Neural cell (in vitro differentiated cells): ENCODE measurements around the gene TXNDC16. TPM values are rescaled to one million over a fixed set of nuclear protein-coding genes. Genes with fewer than 3 reads are reported as not detected.

Experiments
- H2AFZ ChIP-seq: fragments of 200-600, 300-800 bp; sonication (generic), shearing (Covaris generic); 2 replicates; pipeline ENCODE4 v1.6.0; 2014; ENCODE audit warnings: low read depth, mild to moderate bottlenecking, antibody characterized with exemption, low read length, moderate library complexity
- H3F3A ChIP-seq: fragments of 200-600 bp; shearing (Covaris generic); 2 replicates; pipeline ENCODE4 v1.6.1; 2016; ENCODE audit warnings: mild to moderate bottlenecking, moderate library complexity, mixed read lengths, antibody characterized with exemption, low read length; ENCODE audit not compliant: insufficient read depth, poor library complexity, severe bottlenecking
- H3K27ac ChIP-seq: fragments of 200-600, 300-800 bp; sonication (generic), shearing (Covaris generic); 2 replicates; pipeline ENCODE4 v1.5.1; 2014; ENCODE audit warnings: mild to moderate bottlenecking, low read length, moderate library complexity
- H3K27me3 ChIP-seq: fragments of 300-800, 200-600 bp; sonication (generic), shearing (Covaris generic); 2 replicates; pipeline ENCODE4 v1.6.0; 2014; ENCODE audit warnings: mild to moderate bottlenecking, low read depth, low read length, moderate library complexity; ENCODE audit not compliant: insufficient read depth
- H3K36me3 ChIP-seq: fragments of 300-800, 200-600 bp; sonication (generic), shearing (Covaris generic); 2 replicates; pipeline ENCODE4 v1.5.1; 2014; ENCODE audit warnings: mild to moderate bottlenecking, antibody characterized with exemption, low read length, moderate library complexity; ENCODE audit not compliant: insufficient read depth
- H3K4me2 ChIP-seq: fragments of 300-800, 200-600 bp; sonication (generic), shearing (Covaris generic); 2 replicates; pipeline ENCODE4 v1.6.0; 2014; ENCODE audit warnings: mild to moderate bottlenecking, low read length
- H3K4me3 ChIP-seq: fragments of 300-800, 200-600 bp; sonication (generic), shearing (Covaris generic); 2 replicates; pipeline ENCODE4 v1.5.1; 2014; ENCODE audit warnings: mild to moderate bottlenecking, low read length, moderate library complexity
- H3K79me2 ChIP-seq: fragments of 200-600 bp; shearing (Covaris generic); replicated peaks from 2 replicates; pipeline ENCODE4 v1.6.0; 2014; ENCODE audit warnings: mild to moderate bottlenecking, low read length, moderate library complexity; ENCODE audit not compliant: insufficient read depth
- H3K9ac ChIP-seq: fragments of 300-800, 200-600 bp; sonication (generic), shearing (Covaris generic); 2 replicates; pipeline ENCODE4 v1.6.1; 2016; ENCODE audit warnings: mild to moderate bottlenecking, low read length, mixed read lengths
- H3K9me2 ChIP-seq: fragments of 200-600 bp; shearing (Covaris generic); 2 replicates; pipeline ENCODE4 v1.6.1; 2016; ENCODE audit warnings: mild to moderate bottlenecking, low read length, mixed read lengths; ENCODE audit not compliant: insufficient read depth
- H3K9me3 ChIP-seq: fragments of 200-600, 300-800 bp; sonication (generic), shearing (Covaris generic); 2 replicates; pipeline ENCODE4 v1.6.1; 2016; ENCODE audit warnings: mild to moderate bottlenecking, mixed run types, low read length, moderate library complexity, mixed read lengths
- H4K20me1 ChIP-seq: fragments of 200-600 bp; shearing (Covaris generic); 2 replicates; pipeline ENCODE4 v1.6.1; 2016; ENCODE audit warnings: mild to moderate bottlenecking, mixed run types; ENCODE audit not compliant: insufficient read depth
- EP300 ChIP-seq: fragments of 450-650 bp; conservative IDR thresholded peaks from 2 replicates; pipeline ENCODE4 v1.6.1; 2014; ENCODE audit warnings: antibody characterized with exemption, mild to moderate bottlenecking, moderate library complexity; ENCODE audit not compliant: poor library complexity, severe bottlenecking
- EZH2 ChIP-seq: fragments of 200-600, 300-800 bp; shearing (Covaris generic), sonication (generic); IDR thresholded peaks from 2 replicates; pipeline ENCODE4 v1.6.1; 2014; ENCODE audit warnings: antibody characterized with exemption, low read length, borderline replicate concordance, mild to moderate bottlenecking; ENCODE audit not compliant: insufficient read depth, poor library complexity, severe bottlenecking
- MXI1 ChIP-seq: fragments of 450-650 bp; conservative IDR thresholded peaks from 2 replicates; pipeline ENCODE4 v1.6.1; 2014; ENCODE audit warnings: antibody characterized with exemption, mild to moderate bottlenecking; ENCODE audit not compliant: poor library complexity, severe bottlenecking
- POLR2AphosphoS5 ChIP-seq: IDR thresholded peaks from 2 replicates; pipeline ENCODE4 v1.6.1; 2012
- RAD21 ChIP-seq: fragments of 450-650 bp; conservative IDR thresholded peaks from 2 replicates; pipeline ENCODE4 v1.6.1; 2014; ENCODE audit warnings: antibody characterized with exemption, mild to moderate bottlenecking, moderate library complexity
- SMC3 ChIP-seq: fragments of 450-650 bp; conservative IDR thresholded peaks from 2 replicates; pipeline ENCODE4 v1.6.1; 2014; ENCODE audit warnings: antibody characterized with exemption, mild to moderate bottlenecking, moderate library complexity; ENCODE audit not compliant: poor library complexity
- TAF1 ChIP-seq: IDR thresholded peaks from 2 replicates; pipeline ENCODE4 v1.6.1; 2012; ENCODE audit warnings: low read depth
- polyA plus RNA-seq: library from polyadenylated mRNA; depleted of rRNA; stranded (reverse); fragments of >200 nt; gene quantifications from 2 replicates; pipeline ENCODE4 v1.2.3, GENCODE V29; 2014
- TF ChIP-seq, protein P1 (sequence below): IDR thresholded peaks from 2 replicates; pipeline ENCODE4 v1.6.1; 2012; ENCODE audit warnings: borderline replicate concordance
- TF ChIP-seq, protein P2 (sequence below): fragments of 450-650 bp; IDR thresholded peaks from 2 replicates; pipeline ENCODE4 v1.5.1; 2014; ENCODE audit warnings: antibody characterized with exemption, mild to moderate bottlenecking, moderate library complexity; ENCODE audit not compliant: poor library complexity, severe bottlenecking

Gene TXNDC16
- polyA plus RNA-seq, 1 donor from 2014 or later: 58.4 TPM

DNA sequence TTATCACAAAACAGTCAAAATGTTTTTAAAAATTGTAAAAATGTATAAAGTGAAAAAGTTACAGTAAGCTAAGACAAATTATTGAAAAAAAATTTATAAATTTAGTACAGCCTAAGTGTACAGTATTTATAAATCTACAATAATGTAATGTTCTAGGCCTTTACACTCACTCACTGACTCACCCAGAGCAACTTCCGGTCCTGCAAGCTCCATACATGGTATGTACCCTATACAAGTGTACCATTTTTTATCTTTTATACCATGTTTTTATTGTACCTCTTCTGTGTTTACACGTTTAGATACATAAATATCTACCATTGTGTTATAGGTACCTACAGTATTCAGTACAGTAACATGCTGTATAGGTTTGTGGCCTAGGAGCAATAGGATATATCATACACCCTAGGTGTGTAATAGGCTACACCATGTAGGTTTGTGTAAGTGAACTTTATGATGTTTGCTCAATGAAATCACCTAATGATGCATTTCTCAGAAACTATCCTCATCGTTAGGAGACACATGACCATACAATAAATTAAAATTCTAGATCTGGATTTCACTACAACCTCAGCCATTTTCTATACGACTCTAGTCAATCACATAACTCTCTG, 66.8 kb downstream of the TXNDC16 start:
- no peak overlapping the region for H3K9ac ChIP-seq
- H3F3A ChIP-seq: no peaks in the 10 kb centered on the region
- no peak overlapping the region for H3K27ac ChIP-seq
- no peaks in the 10 kb centered on the region for H4K20me1 ChIP-seq
- no peak overlapping the region for H2AFZ ChIP-seq
- no peaks in the 10 kb centered on the region for H3K9me2 ChIP-seq
- no peaks in the 10 kb centered on the region for H3K79me2 ChIP-seq
- H3K9me3 ChIP-seq: no peaks in the 10 kb centered on the region
- H3K4me3 ChIP-seq: no peak overlapping the region
- no peak overlapping the region for H3K4me2 ChIP-seq
- no peaks in the 10 kb centered on the region for H3K27me3 ChIP-seq
- no peak for TF ChIP-seq POLR2AphosphoS5
- TF ChIP-seq SMC3: no peak
- no peak for TF ChIP-seq EP300
- no peak for TF ChIP-seq EZH2
- TF ChIP-seq, protein P1, sequence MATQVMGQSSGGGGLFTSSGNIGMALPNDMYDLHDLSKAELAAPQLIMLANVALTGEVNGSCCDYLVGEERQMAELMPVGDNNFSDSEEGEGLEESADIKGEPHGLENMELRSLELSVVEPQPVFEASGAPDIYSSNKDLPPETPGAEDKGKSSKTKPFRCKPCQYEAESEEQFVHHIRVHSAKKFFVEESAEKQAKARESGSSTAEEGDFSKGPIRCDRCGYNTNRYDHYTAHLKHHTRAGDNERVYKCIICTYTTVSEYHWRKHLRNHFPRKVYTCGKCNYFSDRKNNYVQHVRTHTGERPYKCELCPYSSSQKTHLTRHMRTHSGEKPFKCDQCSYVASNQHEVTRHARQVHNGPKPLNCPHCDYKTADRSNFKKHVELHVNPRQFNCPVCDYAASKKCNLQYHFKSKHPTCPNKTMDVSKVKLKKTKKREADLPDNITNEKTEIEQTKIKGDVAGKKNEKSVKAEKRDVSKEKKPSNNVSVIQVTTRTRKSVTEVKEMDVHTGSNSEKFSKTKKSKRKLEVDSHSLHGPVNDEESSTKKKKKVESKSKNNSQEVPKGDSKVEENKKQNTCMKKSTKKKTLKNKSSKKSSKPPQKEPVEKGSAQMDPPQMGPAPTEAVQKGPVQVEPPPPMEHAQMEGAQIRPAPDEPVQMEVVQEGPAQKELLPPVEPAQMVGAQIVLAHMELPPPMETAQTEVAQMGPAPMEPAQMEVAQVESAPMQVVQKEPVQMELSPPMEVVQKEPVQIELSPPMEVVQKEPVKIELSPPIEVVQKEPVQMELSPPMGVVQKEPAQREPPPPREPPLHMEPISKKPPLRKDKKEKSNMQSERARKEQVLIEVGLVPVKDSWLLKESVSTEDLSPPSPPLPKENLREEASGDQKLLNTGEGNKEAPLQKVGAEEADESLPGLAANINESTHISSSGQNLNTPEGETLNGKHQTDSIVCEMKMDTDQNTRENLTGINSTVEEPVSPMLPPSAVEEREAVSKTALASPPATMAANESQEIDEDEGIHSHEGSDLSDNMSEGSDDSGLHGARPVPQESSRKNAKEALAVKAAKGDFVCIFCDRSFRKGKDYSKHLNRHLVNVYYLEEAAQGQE: no peak
- TF ChIP-seq RAD21: no peak
- TF ChIP-seq, protein P2, sequence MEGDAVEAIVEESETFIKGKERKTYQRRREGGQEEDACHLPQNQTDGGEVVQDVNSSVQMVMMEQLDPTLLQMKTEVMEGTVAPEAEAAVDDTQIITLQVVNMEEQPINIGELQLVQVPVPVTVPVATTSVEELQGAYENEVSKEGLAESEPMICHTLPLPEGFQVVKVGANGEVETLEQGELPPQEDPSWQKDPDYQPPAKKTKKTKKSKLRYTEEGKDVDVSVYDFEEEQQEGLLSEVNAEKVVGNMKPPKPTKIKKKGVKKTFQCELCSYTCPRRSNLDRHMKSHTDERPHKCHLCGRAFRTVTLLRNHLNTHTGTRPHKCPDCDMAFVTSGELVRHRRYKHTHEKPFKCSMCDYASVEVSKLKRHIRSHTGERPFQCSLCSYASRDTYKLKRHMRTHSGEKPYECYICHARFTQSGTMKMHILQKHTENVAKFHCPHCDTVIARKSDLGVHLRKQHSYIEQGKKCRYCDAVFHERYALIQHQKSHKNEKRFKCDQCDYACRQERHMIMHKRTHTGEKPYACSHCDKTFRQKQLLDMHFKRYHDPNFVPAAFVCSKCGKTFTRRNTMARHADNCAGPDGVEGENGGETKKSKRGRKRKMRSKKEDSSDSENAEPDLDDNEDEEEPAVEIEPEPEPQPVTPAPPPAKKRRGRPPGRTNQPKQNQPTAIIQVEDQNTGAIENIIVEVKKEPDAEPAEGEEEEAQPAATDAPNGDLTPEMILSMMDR: no peak
- TF ChIP-seq TAF1: no peak
- no peak for TF ChIP-seq MXI1
- peaks cover 4% of the 10 kb centered on the region for H3K36me3 ChIP-seq

DNA sequence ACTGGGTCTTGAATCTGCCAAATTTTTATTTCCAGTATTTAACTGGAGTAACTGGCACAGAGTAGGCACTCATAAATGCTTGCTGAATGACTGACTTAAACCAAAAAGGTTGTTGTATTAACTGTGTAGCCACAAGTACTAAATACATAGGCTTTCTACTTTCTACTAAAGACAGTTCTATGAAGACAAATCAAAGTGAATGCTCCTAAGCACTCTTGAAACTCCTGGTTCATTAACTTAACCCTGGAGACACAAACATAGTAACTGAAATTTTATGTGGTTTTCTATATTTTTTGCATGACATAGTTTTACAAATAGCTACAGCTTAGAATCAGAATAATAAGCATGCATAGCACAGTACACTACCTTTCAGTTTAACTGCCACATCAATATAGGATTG, 70.4 kb downstream of the TXNDC16 start:
- TF ChIP-seq EP300 (no peak), MXI1 (no peak), RAD21 (no peak), EZH2 (no peak), SMC3 (no peak), TAF1 (no peak)
- TF ChIP-seq, protein P1: no peak
- Histone ChIP-seq H3K4me3 (no peak overlapping the region), H3K27me3 (no peaks in the 10 kb centered on the region), H3F3A (no peaks in the 10 kb centered on the region), H2AFZ (no peak overlapping the region), H3K9me3 (no peaks in the 10 kb centered on the region), H3K36me3 (peaks cover 4% of the 10 kb centered on the region), H4K20me1 (no peaks in the 10 kb centered on the region), H3K9me2 (no peaks in the 10 kb centered on the region), H3K9ac (no peak overlapping the region), H3K79me2 (no peaks in the 10 kb centered on the region), H3K4me2 (no peak overlapping the region), H3K27ac (no peak overlapping the region)
